Activated naive CD8-positive, alpha-beta T cell treated with anti-CD3 and anti-CD28 coated beads, Interleukin-2, amount 10 ng/mL, durations not matched to agents 7 days and 5 days (primary cell): Measurements from ENCODE around the gene SACM1L. TPM values are rescaled to one million over a fixed set of nuclear protein-coding genes. Genes with fewer than 3 reads are reported as not detected.

Source experiments
- ATAC-seq: fragments of 150-1000 bp; cut with Tn5 transposase; one replicate; pipeline ENCODE4 v1.10.0; 2021; ENCODE audit warnings: low read depth, moderate library complexity
- POLR2A ChIA-PET: fragments of 350-600 bp; sonication (Branson Sonifier 250); formaldehyde crosslinking; loops from one replicate; lab custom pipeline; 2021; ENCODE audit warnings: antibody characterized with exemption; lab: Charles Lee
- DNase-seq: peaks from one replicate; pipeline ENCODE4 v3.0.0; 2021
- H3K27ac Mint-ChIP-seq: one replicate; pipeline ENCODE4 v1.8.0; 2022; ENCODE audit warnings: mild to moderate bottlenecking, mixed read lengths
- H3K27me3 Mint-ChIP-seq: one replicate; pipeline ENCODE4 v1.8.0; 2022; ENCODE audit warnings: mild to moderate bottlenecking, moderate library complexity, mixed read lengths
- H3K36me3 Mint-ChIP-seq: one replicate; pipeline ENCODE4 v1.8.0; 2021; ENCODE audit warnings: mild to moderate bottlenecking, mixed read lengths
- H3K4me1 Mint-ChIP-seq: one replicate; pipeline ENCODE4 v1.8.0; 2021; ENCODE audit warnings: mixed read lengths
- H3K4me3 Mint-ChIP-seq: one replicate; pipeline ENCODE4 v1.8.0; 2022; ENCODE audit warnings: mild to moderate bottlenecking, moderate library complexity, mixed read lengths
- H3K9me3 Mint-ChIP-seq: one replicate; pipeline ENCODE4 v1.8.0; 2021; ENCODE audit warnings: mixed read lengths
- total RNA-seq, 2 experiments: library from RNA; stranded (reverse); gene quantifications; one replicate each; pipeline ENCODE4 v1.2.3, GENCODE V29; 2021

Gene SACM1L, protein sequence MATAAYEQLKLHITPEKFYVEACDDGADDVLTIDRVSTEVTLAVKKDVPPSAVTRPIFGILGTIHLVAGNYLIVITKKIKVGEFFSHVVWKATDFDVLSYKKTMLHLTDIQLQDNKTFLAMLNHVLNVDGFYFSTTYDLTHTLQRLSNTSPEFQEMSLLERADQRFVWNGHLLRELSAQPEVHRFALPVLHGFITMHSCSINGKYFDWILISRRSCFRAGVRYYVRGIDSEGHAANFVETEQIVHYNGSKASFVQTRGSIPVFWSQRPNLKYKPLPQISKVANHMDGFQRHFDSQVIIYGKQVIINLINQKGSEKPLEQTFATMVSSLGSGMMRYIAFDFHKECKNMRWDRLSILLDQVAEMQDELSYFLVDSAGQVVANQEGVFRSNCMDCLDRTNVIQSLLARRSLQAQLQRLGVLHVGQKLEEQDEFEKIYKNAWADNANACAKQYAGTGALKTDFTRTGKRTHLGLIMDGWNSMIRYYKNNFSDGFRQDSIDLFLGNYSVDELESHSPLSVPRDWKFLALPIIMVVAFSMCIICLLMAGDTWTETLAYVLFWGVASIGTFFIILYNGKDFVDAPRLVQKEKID
- 10 to 100 TPM; 89.8 to 91.6 TPM for total RNA-seq

DNA sequence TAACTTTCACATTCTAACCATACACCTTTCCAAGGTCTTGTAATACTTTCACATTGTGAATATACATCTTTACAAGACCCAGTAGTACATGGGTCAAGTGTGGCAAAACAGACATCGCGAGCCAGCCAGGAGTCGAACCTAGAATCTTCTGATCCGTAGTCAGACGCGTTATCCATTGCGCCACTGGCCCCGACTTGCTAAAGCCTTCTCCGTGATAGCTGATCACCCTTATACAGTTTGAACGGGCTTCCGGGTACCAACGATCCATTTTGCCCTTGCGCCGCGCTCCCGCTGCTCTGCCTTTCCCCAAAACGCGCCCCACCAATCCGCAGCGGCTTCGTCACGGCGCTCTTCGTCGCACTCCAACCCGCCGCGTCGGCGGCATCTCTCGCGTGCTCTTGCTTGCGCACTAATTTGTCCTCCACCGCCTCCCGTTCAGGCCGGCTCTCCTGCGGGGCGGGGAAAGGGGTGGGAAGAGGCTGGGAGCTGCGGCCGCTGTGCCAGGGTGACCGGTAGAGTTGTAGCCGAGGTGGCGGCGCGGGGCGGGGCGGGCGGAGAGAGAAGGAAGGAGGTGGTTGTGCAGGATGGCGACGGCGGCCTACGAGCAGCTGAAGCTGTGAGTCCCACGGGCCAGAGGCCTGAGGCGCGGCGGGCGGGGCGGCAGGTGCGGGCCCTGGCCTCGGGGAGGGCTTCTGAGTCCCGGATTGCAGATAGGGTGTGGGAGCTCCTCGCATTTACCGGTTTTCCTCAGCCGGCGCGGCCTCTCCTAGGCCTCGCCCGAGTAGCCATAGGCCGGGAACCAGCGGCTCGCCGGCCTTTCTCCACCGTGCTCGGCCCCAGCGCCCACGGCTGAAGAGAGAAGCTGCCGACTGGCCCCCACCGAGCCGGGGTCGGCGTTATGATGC is at the start of gene SACM1L:
Gene SACM1L (plus strand): TSS at position 515 of the 905 bp plus-strand sequence. CDS start 70 bp downstream, at position 585.
- Mint-ChIP-seq H3K4me1 (peaks cover 33% of the 10 kb centered on the region), H3K4me3 (peak within 1 kb of the TSS; percentile 96), H3K27ac (peak within 1 kb of the TSS; percentile 97), H3K27me3 (peaks cover 2% of the 10 kb centered on the region), H3K36me3 (peaks cover 26% of the 10 kb centered on the region), H3K9me3 (no peaks in the 10 kb centered on the region)
- DNase-seq (peak; percentile 96), ATAC-seq (peak; percentile 86)
- POLR2A ChIA-PET, result interaction anchor here (0.9 to 3.4 kb wide), 5 partner anchors 12 to 261 kb away, joined by 3 to 24 read pairs (median 9); no protein-coding TSS in a partner anchor

DNA sequence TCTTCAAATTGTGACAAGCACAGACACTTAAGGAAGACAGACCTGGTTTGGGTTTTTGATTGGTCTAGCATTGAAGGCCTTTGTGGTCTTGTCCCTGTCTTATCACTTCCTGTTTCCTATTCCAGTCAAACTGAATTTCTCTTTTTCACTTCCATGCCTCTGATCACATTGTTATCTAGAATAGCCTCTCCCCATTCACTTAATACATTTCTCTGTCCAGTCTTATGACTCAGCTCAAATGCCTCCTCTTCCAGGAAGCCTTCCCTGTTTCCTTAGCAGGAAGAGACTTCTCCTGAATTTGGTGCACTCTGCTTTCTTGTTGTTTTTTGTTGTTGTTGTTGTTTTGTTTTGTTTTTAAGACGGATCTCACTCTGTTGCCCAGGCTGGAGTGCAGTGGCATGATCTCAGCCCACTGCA is 49.1 kb upstream of the SACM1L start:
- peaks cover 14% of the 10 kb centered on the region for H3K4me1 Mint-ChIP-seq
- H3K9me3 Mint-ChIP-seq, result no peaks in the 10 kb centered on the region
- peak overlapping the region; percentile 0 for H3K27ac Mint-ChIP-seq
- no peaks in the 10 kb centered on the region for H3K27me3 Mint-ChIP-seq
- POLR2A ChIA-PET, result no interaction called here
- peaks cover 36% of the 10 kb centered on the region for H3K36me3 Mint-ChIP-seq
- ATAC-seq (no peak), DNase-seq (no peak)
- no peak overlapping the region for H3K4me3 Mint-ChIP-seq

DNA sequence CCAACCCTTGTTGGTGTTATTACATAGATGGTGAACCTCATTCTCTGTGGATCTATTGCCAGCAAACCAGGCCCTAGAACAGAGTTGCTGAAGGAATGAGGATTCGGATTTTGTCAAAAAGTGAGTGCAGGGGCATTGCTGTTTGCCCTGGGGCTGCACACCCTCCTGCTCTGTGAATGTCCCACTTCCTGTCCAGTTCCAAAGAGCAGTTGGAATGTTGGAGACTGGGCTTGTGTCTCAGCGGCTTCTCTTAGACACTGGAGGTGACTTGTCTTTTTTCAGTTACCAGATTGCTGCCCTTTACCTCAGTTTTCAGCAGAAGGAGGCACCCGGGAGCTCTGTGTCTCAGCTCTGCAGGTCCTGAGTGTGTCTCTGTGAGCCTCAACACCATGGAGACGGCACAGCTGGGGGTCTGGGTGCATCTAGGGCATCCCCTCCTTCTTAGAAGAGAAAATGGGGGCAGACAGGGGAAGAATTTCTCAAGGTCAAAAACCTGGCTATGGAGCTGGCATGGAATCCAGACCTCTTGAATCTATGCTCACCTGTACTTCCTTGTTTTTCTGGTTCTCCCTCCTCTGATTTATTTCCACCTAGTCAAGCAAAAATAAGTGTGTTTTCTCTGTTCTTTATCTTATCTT is 48.4 kb upstream of the SACM1L start:
- POLR2A ChIA-PET, result no interaction called here
- peaks cover 11% of the 10 kb centered on the region for H3K4me1 Mint-ChIP-seq
- no peaks in the 10 kb centered on the region for H3K9me3 Mint-ChIP-seq
- no peak overlapping the region for H3K4me3 Mint-ChIP-seq
- H3K36me3 Mint-ChIP-seq, result peaks cover 32% of the 10 kb centered on the region
- H3K27me3 Mint-ChIP-seq, result no peaks in the 10 kb centered on the region
- ATAC-seq (no peak), DNase-seq (no peak)
- peak overlapping the region; percentile 17 for H3K27ac Mint-ChIP-seq

DNA sequence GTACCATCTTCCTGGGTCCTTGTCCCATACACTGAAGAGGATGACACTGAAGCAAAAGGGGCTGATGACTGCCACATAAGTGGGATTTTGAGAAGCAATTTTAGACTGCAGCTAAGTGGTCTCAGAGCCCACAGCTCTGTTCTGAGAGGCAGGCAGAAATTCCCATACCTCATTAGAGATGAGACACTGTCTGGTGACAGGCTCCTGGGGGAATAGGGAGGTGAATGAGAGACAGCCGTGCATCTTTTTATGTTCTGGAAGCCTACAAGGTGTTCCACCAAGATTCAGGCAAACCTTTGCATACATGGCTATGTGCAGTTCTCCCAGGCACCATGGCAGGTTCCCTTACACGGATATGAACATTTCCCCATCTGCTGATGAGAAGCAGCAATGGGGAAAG is 47.4 kb upstream of the SACM1L start:
- no peak for ATAC-seq
- POLR2A ChIA-PET, result no interaction called here
- Mint-ChIP-seq H3K27ac (no peak overlapping the region), H3K9me3 (no peaks in the 10 kb centered on the region), H3K4me1 (peaks cover 11% of the 10 kb centered on the region), H3K4me3 (no peak overlapping the region), H3K27me3 (no peaks in the 10 kb centered on the region), H3K36me3 (peaks cover 24% of the 10 kb centered on the region)
- DNase-seq, result no peak

DNA sequence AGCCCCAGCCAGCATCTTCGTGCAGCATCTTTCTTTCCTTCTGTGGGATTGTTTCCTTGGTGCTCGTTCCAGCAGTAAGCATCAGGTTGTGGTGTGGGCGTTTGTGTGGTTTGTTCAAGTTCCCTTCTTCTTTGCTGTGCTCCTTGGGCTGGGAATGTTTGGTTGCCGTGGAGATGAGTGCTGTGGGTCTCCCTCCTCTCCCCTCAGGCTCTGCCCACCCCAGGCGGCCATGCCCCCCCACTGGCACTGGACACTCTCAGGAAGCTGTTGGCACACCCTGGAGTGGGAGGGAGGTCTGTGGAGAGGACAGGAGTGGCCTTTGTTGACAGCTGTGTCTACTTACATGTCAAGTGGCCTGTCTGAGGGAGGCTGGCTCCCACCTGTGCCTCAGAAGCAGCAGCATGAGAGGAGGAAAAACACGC is 46.5 kb upstream of the SACM1L start:
- peaks cover 18% of the 10 kb centered on the region for H3K36me3 Mint-ChIP-seq
- DNase-seq (no peak), ATAC-seq (no peak)
- POLR2A ChIA-PET, result no interaction called here
- H3K9me3 Mint-ChIP-seq, result no peaks in the 10 kb centered on the region
- H3K27me3 Mint-ChIP-seq, result no peaks in the 10 kb centered on the region
- peaks cover 12% of the 10 kb centered on the region for H3K4me1 Mint-ChIP-seq
- H3K27ac Mint-ChIP-seq, result no peak overlapping the region
- H3K4me3 Mint-ChIP-seq, result no peak overlapping the region

DNA sequence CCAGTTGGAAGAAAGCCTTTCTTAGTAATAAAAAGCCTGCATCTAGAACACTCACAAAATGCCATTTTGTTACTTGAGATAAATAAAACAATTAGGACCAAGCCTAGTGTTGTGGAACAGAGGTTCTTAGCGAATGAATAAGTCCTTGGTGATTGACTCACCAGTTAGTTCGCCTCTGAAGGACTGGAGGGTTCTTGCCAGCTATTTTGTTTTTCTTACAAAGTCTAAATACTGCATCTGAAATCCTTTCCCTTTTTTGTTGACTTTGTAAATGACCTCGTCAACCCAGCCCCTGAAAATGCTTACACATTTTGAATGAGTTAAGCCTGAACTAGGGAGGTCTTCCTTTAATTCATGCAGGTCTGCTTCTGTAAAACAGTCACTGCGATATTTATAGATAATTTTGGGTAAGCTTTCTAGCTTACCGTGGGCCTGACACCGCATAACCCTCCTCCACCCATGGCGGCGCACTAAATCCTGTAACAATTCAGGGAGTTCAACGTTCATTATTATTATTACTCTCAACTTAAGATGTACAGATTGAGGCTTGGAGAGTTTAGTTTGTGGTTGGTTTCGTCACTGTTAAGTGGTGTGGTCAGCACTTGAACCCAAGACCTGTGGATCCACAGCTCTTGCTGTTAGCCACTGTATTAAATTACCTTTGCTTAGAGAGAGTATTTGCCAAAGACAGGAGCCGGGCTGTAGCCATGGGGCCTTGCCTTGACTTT is 45.0 kb upstream of the SACM1L start:
- ATAC-seq (no peak), DNase-seq (no peak)
- Mint-ChIP-seq H3K27ac (no peak overlapping the region), H3K27me3 (no peaks in the 10 kb centered on the region), H3K36me3 (peaks cover 13% of the 10 kb centered on the region), H3K4me3 (no peak overlapping the region), H3K4me1 (peaks cover 12% of the 10 kb centered on the region), H3K9me3 (no peaks in the 10 kb centered on the region)
- POLR2A ChIA-PET, result no interaction called here

DNA sequence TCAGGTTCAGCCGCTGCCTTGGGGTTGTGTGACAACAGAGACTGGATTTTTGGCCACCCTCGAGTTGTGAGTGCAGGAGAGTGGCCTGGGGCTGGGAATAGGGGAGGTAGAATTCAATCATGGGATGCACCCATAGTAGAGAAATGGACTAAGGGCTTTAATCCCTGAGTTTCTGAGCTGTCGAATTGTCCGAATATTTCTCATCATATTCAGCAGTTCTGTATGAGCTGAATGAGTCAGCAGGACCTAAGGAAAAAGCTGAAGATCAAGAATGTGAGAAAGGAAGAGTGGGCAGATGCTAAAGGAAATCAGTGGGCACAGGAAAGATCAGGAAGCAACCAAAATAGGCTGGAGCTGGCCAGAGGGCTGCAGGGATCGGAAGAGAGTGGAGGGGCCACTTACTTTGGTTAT is 44.4 kb upstream of the SACM1L start:
- H3K9me3 Mint-ChIP-seq, result peaks cover under 1% of the 10 kb centered on the region
- peaks cover 13% of the 10 kb centered on the region for H3K36me3 Mint-ChIP-seq
- H3K4me1 Mint-ChIP-seq, result peaks cover 11% of the 10 kb centered on the region
- POLR2A ChIA-PET, result no interaction called here
- H3K27ac Mint-ChIP-seq, result peak overlapping the region; percentile 8
- ATAC-seq (no peak), DNase-seq (no peak)
- no peak overlapping the region for H3K4me3 Mint-ChIP-seq
- H3K27me3 Mint-ChIP-seq, result no peaks in the 10 kb centered on the region

DNA sequence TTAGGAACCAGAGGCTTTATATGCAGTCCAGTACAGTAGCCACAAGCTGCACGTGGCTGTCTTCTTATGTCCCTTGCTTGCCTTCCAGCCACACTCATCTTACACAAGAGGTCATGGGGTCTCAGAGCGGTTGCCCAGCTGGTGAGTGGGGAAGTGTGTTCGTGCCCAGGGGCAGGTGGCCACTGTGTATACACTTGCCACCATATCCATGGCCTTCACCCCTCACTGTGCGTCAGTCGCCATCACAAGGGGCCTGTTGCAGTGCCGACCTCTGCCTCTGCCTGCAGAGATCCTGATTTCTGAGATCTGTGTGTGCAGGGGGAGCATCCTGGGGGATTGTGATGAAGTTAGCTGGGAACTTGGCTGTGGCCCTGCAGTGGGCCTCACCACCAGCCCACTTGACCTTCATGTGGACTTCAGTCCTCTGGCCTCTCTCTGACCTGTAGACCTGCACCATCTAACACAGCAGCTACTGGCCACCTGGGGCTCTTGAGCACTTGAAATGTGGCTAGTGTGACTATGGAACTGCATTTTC is 43.1 kb upstream of the SACM1L start:
- no peak overlapping the region for H3K27ac Mint-ChIP-seq
- POLR2A ChIA-PET, result no interaction called here
- no peak for ATAC-seq

DNA sequence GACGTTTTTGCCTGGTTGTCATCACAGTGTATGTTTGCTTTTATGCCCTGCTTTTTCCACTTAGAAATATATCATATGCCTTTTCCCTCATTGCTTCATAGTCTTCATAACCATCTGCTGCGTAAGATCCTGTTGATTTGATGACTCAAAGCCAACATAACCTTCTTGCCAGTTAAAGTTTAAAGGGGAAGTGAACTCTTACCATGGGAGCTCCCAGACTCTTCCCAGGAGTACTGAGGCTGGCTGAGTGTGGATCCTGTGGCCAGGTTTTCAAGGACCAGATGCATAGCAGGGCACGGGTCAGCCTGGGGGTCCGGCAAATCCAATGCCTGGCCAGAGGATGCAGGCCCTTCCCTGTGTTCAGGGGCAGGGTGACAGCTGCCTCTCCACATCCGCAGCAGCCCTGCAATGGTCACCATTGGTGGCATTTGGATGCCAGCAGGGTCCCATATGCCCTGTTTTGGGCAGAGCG is 42.0 kb upstream of the SACM1L start:
- H3K27me3 Mint-ChIP-seq, result no peaks in the 10 kb centered on the region
- peaks cover 1% of the 10 kb centered on the region for H3K9me3 Mint-ChIP-seq
- H3K4me1 Mint-ChIP-seq, result peaks cover 10% of the 10 kb centered on the region
- POLR2A ChIA-PET, result no interaction called here
- ATAC-seq (no peak), DNase-seq (no peak)
- no peak overlapping the region for H3K27ac Mint-ChIP-seq
- H3K36me3 Mint-ChIP-seq, result peaks cover 18% of the 10 kb centered on the region
- no peak overlapping the region for H3K4me3 Mint-ChIP-seq

More for the DNA sequence above, 43.1 kb upstream of the SACM1L start:
- peaks cover 18% of the 10 kb centered on the region for H3K36me3 Mint-ChIP-seq
- no peak overlapping the region for H3K4me3 Mint-ChIP-seq
- peaks cover 10% of the 10 kb centered on the region for H3K4me1 Mint-ChIP-seq
- H3K9me3 Mint-ChIP-seq, result peaks cover 1% of the 10 kb centered on the region
- H3K27me3 Mint-ChIP-seq, result no peaks in the 10 kb centered on the region
- DNase-seq, result no peak

DNA sequence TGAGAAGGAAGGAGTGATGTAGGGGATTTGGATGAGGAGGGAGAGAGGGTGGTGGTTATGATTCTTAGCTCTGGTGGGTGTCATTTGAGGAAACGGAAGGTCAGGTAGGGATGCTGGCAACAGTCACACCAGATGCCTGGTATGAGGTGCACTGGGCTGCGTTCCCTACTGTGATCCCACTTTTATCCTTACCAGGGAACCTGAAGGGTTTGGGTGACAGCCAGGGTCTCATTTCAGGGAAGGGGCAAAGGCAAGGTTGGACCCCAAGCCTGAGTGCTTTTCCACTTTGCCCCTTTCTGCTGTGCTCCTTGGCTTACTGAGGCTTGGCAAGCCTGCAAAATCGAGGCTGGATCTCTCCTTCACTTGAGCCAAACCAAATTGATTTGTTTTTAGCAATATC is 36.0 kb upstream of the SACM1L start:
- H3K27me3 Mint-ChIP-seq, result no peaks in the 10 kb centered on the region
- H3K4me3 Mint-ChIP-seq, result no peak overlapping the region
- no peak overlapping the region for H3K27ac Mint-ChIP-seq
- peaks cover 14% of the 10 kb centered on the region for H3K4me1 Mint-ChIP-seq
- peaks cover 13% of the 10 kb centered on the region for H3K36me3 Mint-ChIP-seq
- POLR2A ChIA-PET, result no interaction called here
- DNase-seq (no peak), ATAC-seq (no peak)
- peaks cover 1% of the 10 kb centered on the region for H3K9me3 Mint-ChIP-seq

DNA sequence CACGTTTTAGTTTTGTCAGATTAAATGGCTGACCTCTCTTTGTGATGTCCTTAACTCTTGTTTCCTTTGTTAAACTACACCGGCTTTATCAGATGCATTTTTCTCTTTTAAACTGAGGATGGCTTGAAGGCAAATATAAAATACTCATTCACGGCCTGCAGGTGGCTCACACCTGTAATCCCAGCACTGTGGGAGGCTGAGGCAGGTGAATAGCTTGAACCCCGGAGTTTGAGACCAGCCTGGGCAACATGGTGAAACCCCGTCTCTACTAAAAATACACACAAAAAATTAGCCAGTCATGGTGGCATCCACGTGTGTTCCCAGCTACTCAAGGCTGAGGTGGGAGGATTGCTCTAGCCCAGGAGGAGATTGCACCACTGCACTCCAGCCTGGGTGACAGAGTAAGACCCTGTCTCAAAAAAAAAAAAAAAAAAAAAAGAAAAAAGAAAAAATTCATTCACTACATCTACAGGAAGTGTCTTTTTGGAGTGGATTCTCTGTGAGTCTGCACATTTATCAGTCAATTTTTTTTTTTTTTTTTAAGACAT is 34.7 kb upstream of the SACM1L start:
- Mint-ChIP-seq H3K27ac (no peak overlapping the region), H3K4me3 (no peak overlapping the region), H3K27me3 (no peaks in the 10 kb centered on the region), H3K9me3 (peaks cover 1% of the 10 kb centered on the region), H3K36me3 (peaks cover 11% of the 10 kb centered on the region), H3K4me1 (peaks cover 14% of the 10 kb centered on the region)
- POLR2A ChIA-PET, result no interaction called here
- no peak for DNase-seq
- ATAC-seq, result no peak

DNA sequence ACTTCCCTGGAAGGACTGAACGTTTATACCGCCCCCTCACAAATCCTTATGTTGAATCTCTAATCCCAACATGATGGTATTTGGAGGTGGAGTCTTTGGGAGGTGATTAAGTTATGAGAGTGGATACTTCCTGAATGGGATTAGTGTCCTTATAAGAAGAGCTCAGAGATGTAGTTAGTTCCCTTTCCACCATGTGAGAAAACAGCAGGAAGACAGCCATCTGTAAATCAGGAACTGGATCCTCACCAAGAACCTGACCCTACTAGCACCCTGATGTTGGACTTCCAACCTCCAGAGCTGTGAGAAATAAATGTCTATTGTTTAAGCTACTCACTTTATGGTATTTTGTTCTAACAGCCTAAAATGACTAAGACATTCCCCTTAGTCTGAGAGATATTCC is 33.3 kb upstream of the SACM1L start:
- Mint-ChIP-seq H3K27me3 (no peaks in the 10 kb centered on the region), H3K27ac (no peak overlapping the region), H3K36me3 (peaks cover 2% of the 10 kb centered on the region), H3K9me3 (no peaks in the 10 kb centered on the region), H3K4me3 (no peak overlapping the region), H3K4me1 (peaks cover 14% of the 10 kb centered on the region)
- POLR2A ChIA-PET, result no interaction called here
- DNase-seq (no peak), ATAC-seq (no peak)
